Measurements from ENCODE around the gene NPDC1. TPM values are rescaled to one million over a fixed set of nuclear protein-coding genes. Genes with fewer than 3 reads are reported as not detected.

NPDC1 gene
- polyA plus RNA-seq, 1 experiment, result 31.9 TPM

- Histone ChIP-seq H3K36me3 (ENCODE audit: control insufficient read depth, insufficient read depth, low read length) (no peaks in the 10 kb centered on the region; the same call in 1 of the 2 replicates), H3K4me3 (ENCODE audit: low read depth, low read length) (peak overlapping the region; percentile 64), H3K27me3 (ENCODE audit: control insufficient read depth, insufficient read depth, low read length) (no peaks in the 10 kb centered on the region)
- ChIA-PET CTCF (interaction anchor here (0.7 to 10.7 kb wide), 57 partner anchors 8 to 299 kb away, joined by 3 to 50 read pairs (median 5); partner anchors contain the start of genes AJM1, CLIC3, MAN1B1 and NPDC1), POLR2A (no interaction called here)
- TF ChIP-seq CTCF (IDR thresholded peaks at IDR 0.05; ENCODE audit: insufficient read depth, low read depth, low read length), result peak; percentile 35
- DNase-seq (ENCODE audit: low read depth), result no peak
Measured at GRCh38 chr9:137028263-137029057, 17.5 kb downstream of the NPDC1 start.

- H3K4me3 ChIP-seq (ENCODE audit: low read depth, low read length), result peak within 1 kb of the TSS; percentile 64
- TF ChIP-seq CTCF (IDR thresholded peaks at IDR 0.05; ENCODE audit: insufficient read depth, low read depth, low read length), result no peak
- no peaks in the 10 kb centered on the region; the same call in 1 of the 2 replicates for H3K36me3 ChIP-seq (ENCODE audit: control insufficient read depth, insufficient read depth, low read length)
- POLR2A ChIA-PET, result interaction anchor here (0.6 kb wide), 1 partner anchor 43 kb away, joined by 3 read pairs; no protein-coding TSS in a partner anchor
- CTCF ChIA-PET, result interaction anchor here (0.7 to 10.7 kb wide), 18 partner anchors 8 to 235 kb away, joined by 3 to 50 read pairs (median 6); partner anchors contain the start of genes AJM1, CLIC3, RNF224 and SAPCD2
- no peak for DNase-seq (ENCODE audit: low read depth)
- no peaks in the 10 kb centered on the region for H3K27me3 ChIP-seq (ENCODE audit: control insufficient read depth, insufficient read depth, low read length)
Measured at GRCh38 chr9:137027369-137028262, 18.4 kb downstream of the NPDC1 start, which contains the start of gene ABCA2. ABCA2 (minus strand) TSS chr9:137028237; CDS start chr9:137028140, 97 bp downstream.

- no peak for DNase-seq (ENCODE audit: low read depth)
- no peaks in the 10 kb centered on the region for H3K27me3 ChIP-seq (ENCODE audit: control insufficient read depth, insufficient read depth, low read length)
- H3K4me3 ChIP-seq (ENCODE audit: low read depth, low read length), result peak overlapping the region; percentile 64
- ChIA-PET POLR2A (no interaction called here), CTCF (interaction anchor here (0.7 to 10.7 kb wide), 10 partner anchors 9 to 238 kb away, joined by 3 to 50 read pairs (median 3); partner anchors contain the start of genes AJM1, CLIC3 and SAPCD2)
- H3K36me3 ChIP-seq (ENCODE audit: control insufficient read depth, insufficient read depth, low read length), result no peaks in the 10 kb centered on the region; the same call in 1 of the 2 replicates
- no peak for TF ChIP-seq CTCF (IDR thresholded peaks at IDR 0.05; ENCODE audit: insufficient read depth, low read depth, low read length)
Measured at GRCh38 chr9:137026828-137027227, 19.1 kb downstream of the NPDC1 start.

GRCh38 chr9:137026384-137026783 is 19.6 kb downstream of the NPDC1 start:
- ChIA-PET POLR2A (no interaction called here), CTCF (interaction anchor here (0.7 to 10.7 kb wide), 11 partner anchors 10 to 238 kb away, joined by 3 to 50 read pairs (median 5); partner anchors contain the start of genes AJM1, CLIC3 and SAPCD2)
- DNase-seq (ENCODE audit: low read depth), result no peak
- Histone ChIP-seq H3K4me3 (ENCODE audit: low read depth, low read length) (no peak overlapping the region), H3K36me3 (ENCODE audit: control insufficient read depth, insufficient read depth, low read length) (peaks cover 1% of the 10 kb centered on the region), H3K27me3 (ENCODE audit: control insufficient read depth, insufficient read depth, low read length) (no peaks in the 10 kb centered on the region)
- TF ChIP-seq CTCF (IDR thresholded peaks at IDR 0.05; ENCODE audit: insufficient read depth, low read depth, low read length), result no peak
